Measurements from ENCODE around the gene UNC45A. TPM values are rescaled to one million over a fixed set of nuclear protein-coding genes. Genes with fewer than 3 reads are reported as not detected.
A peak's percentile ranks its signal among the peaks of the same experiment; 100 is the strongest.

UNC45A gene
- total RNA-seq (2013) = 37.8 TPM
- 10 to 100 TPM; 29.3 to 42.6 (median 30.4) TPM for polyA plus RNA-seq
- 29.6 and 37.8 TPM in 2 replicates for polyA minus RNA-seq
- total RNA-seq = 10.3 to 41.0 (median 23.4) reads per million in 11 experiments

GRCh38 chr15:90934949-90935751 is at the start of gene UNC45A:
Gene UNC45A, plus strand, starts transcription at chr15:90935285. Its CDS starts 40 bp downstream, at chr15:90935325.
- no peak for TF ChIP-seq CTCF (IDR thresholded peaks at IDR 0.05)
- Histone ChIP-seq H3K4me3 (replicated peaks in 1 of 3; ENCODE audit: low read depth in 2 of 3, low read length in 3 of 3) (peak within 1 kb of the TSS; percentile 75 to 81 (median 80)), H3K9ac (ENCODE audit: insufficient read depth, low read length, poor library complexity, severe bottlenecking) (peak within 1 kb of the TSS; percentile 75), H2AFZ (ENCODE audit: insufficient read depth, low read depth, low read length, poor library complexity, severe bottlenecking) (peak within 1 kb of the TSS; percentile 96), H3K4me1 (ENCODE audit: control insufficient read depth in 1 of 2, insufficient read depth in 2 of 2, low read length in 2 of 2) (peaks cover 45 to 61% of the 10 kb centered on the region in 2 donors), H3K9me3 (replicated peaks in 1 of 2; ENCODE audit: control insufficient read depth in 1 of 2, insufficient read depth in 1 of 2, low read length in 2 of 2) (no peaks in the 10 kb centered on the region), H4K20me1 (ENCODE audit: insufficient read depth, low read length) (no peaks in the 10 kb centered on the region), H3K27me3 (ENCODE audit: control insufficient read depth in 2 of 2, insufficient read depth in 2 of 2, low read length in 2 of 2) (no peaks in the 10 kb centered on the region), H3K4me2 (replicated peaks; ENCODE audit: extremely low read depth, low read length, poor library complexity, severe bottlenecking) (peak within 1 kb of the TSS; percentile 72), H3K36me3 (replicated peaks in 1 of 2; ENCODE audit: control insufficient read depth in 1 of 2, insufficient read depth in 2 of 2, low read length in 2 of 2) (peaks cover 10 to 19% of the 10 kb centered on the region in 2 donors), H3K79me2 (ENCODE audit: insufficient read depth, low read length) (peaks cover 19% of the 10 kb centered on the region), H3K27ac (ENCODE audit: low read depth in 1 of 2, low read length in 2 of 2) (peak within 1 kb of the TSS; percentile 18 to 80)
- peaks cover 0 to 2% (median 2%) of the 10 kb centered on the region in 3 donors for H3K27me3 Mint-ChIP-seq (ENCODE audit: low read depth in 3 of 3)
- under 1% methylated on average over 58 of the region's 65 CpGs for WGBS (ENCODE audit: insufficient coverage)
- peak within 1 kb of the TSS; percentile 81 to 93 (median 90) for H3K27ac Mint-ChIP-seq
- peak; percentile 59 to 69 (median 62) for DNase-seq
- peak within 1 kb of the TSS; percentile 81 to 92 for H3K4me3 Mint-ChIP-seq
- H3K9me3 Mint-ChIP-seq = no peaks in the 10 kb centered on the region
- intact Hi-C loops (cut with micrococcal nuclease) = loop anchor here (1.0 to 5.0 kb wide), 3 partner anchors 20 to 38 kb away; partner anchors contain the start of gene MAN2A2 (in 1 of the 2)
- H3K36me3 Mint-ChIP-seq = peaks cover 24 to 28% of the 10 kb centered on the region in 2 donors
- H3K4me1 Mint-ChIP-seq = peaks cover 41% of the 10 kb centered on the region

GRCh38 chr15:90885432-90886290 is 49.4 kb upstream of the UNC45A start:
- H3K9ac ChIP-seq (ENCODE audit: insufficient read depth, low read length, poor library complexity, severe bottlenecking) = peak overlapping the region; percentile 93
- TF ChIP-seq CTCF (IDR thresholded peaks at IDR 0.05) = peak; percentile 100
- peaks cover 44 to 64% of the 10 kb centered on the region in 2 donors for H3K36me3 Mint-ChIP-seq
- intact Hi-C loops (cut with micrococcal nuclease) = loop anchor here (1.0 to 10.0 kb wide), 5 partner anchors 17 to 239 kb away; partner anchors contain the start of genes BLM (in 1 of the 2) and FURIN (in 1 of the 2)
- peaks cover 61 to 69% of the 10 kb centered on the region in 2 donors for H3K36me3 ChIP-seq (replicated peaks in 1 of 2; ENCODE audit: control insufficient read depth in 1 of 2, insufficient read depth in 2 of 2, low read length in 2 of 2)
- peaks cover 74% of the 10 kb centered on the region for H4K20me1 ChIP-seq (ENCODE audit: insufficient read depth, low read length)
- H3K79me2 ChIP-seq (ENCODE audit: insufficient read depth, low read length) = peaks cover 87% of the 10 kb centered on the region
- H3K9me3 Mint-ChIP-seq = no peaks in the 10 kb centered on the region
- WGBS (ENCODE audit: insufficient coverage) = 1% methylated on average over 15 of the region's 23 CpGs
- peaks cover 42% of the 10 kb centered on the region for H3K4me1 Mint-ChIP-seq
- H3K27ac Mint-ChIP-seq = peak overlapping the region; percentile 81 to 96 (median 94)
- H3K27ac ChIP-seq (ENCODE audit: low read depth in 1 of 2, low read length in 2 of 2) = peak overlapping the region; percentile 78 to 88
- H3K9me3 ChIP-seq (replicated peaks in 1 of 2; ENCODE audit: control insufficient read depth in 1 of 2, insufficient read depth in 1 of 2, low read length in 2 of 2) = no peaks in the 10 kb centered on the region
- peak overlapping the region; percentile 69 to 99 (median 95) for H3K4me3 ChIP-seq (replicated peaks in 1 of 3; ENCODE audit: low read depth in 2 of 3, low read length in 3 of 3)
- H3K4me3 Mint-ChIP-seq = peak overlapping the region; percentile 93 to 98
- peak; percentile 80 to 88 (median 83) for DNase-seq
- H3K4me1 ChIP-seq (ENCODE audit: control insufficient read depth in 1 of 2, insufficient read depth in 2 of 2, low read length in 2 of 2) = peaks cover 31 to 56% of the 10 kb centered on the region in 2 donors
- peak overlapping the region; percentile 96 for H3K4me2 ChIP-seq (replicated peaks; ENCODE audit: extremely low read depth, low read length, poor library complexity, severe bottlenecking)
- peaks cover 0 to 1% (median 0%) of the 10 kb centered on the region in 3 donors for H3K27me3 Mint-ChIP-seq (ENCODE audit: low read depth in 3 of 3)
- peak overlapping the region; percentile 79 for H2AFZ ChIP-seq (ENCODE audit: insufficient read depth, low read depth, low read length, poor library complexity, severe bottlenecking)
- no peaks in the 10 kb centered on the region for H3K27me3 ChIP-seq (ENCODE audit: control insufficient read depth in 2 of 2, insufficient read depth in 2 of 2, low read length in 2 of 2)

All from CD14-positive monocyte (primary cell).